ENCODE results near the gene CLBA1.

CLBA1 gene

GRCh38 chr14:104968541-104969401 lies 16.8 kb upstream of the CLBA1 start (continued):
- no peak for TF ChIP-seq ZNF398 (tag by site-specific recombination; IDR thresholded peaks at IDR 0.05)
- TF ChIP-seq KLF7 (tag by site-specific recombination; IDR thresholded peaks at IDR 0.05; ENCODE audit: borderline replicate concordance), result no peak
- no peak for TF ChIP-seq ZNF791 (tag by site-specific recombination; IDR thresholded peaks at IDR 0.05)
- no peak for TF ChIP-seq ZNF18 (tag by site-specific recombination; IDR thresholded peaks at IDR 0.05)
- no peak for TF ChIP-seq ZNF24 (tag by site-specific recombination; IDR thresholded peaks at IDR 0.05)
- TF ChIP-seq MYNN (tag by site-specific recombination; IDR thresholded peaks at IDR 0.05; ENCODE audit: borderline replicate concordance), result no peak
- no peak for TF ChIP-seq ZNF549 (tag by site-specific recombination; IDR thresholded peaks at IDR 0.05)
- no peak for TF ChIP-seq FEZF1 (tag by site-specific recombination; IDR thresholded peaks at IDR 0.05)
- no peak for TF ChIP-seq BCL11B (tag by site-specific recombination; IDR thresholded peaks at IDR 0.05; ENCODE audit: low read depth)
- TF ChIP-seq ZNF138 (tag by site-specific recombination; IDR thresholded peaks at IDR 0.05; ENCODE audit: borderline replicate concordance), result no peak
- no peak for TF ChIP-seq ZNF433 (tag by site-specific recombination; IDR thresholded peaks at IDR 0.05; ENCODE audit: low read depth)
- TF ChIP-seq ZBTB10 (tag by site-specific recombination; IDR thresholded peaks at IDR 0.05), result no peak
- TF ChIP-seq ZNF623 (tag by site-specific recombination; IDR thresholded peaks at IDR 0.05), result no peak
- TF ChIP-seq ZNF133 (tag by site-specific recombination; IDR thresholded peaks at IDR 0.05), result no peak
- no peak for TF ChIP-seq KLF10 (tag by site-specific recombination; IDR thresholded peaks at IDR 0.05)

GRCh38 chr14:104969741-104970230 lies 15.8 kb upstream of the CLBA1 start:
- H3K27ac ChIP-seq (ENCODE audit: extremely low read depth, low read depth, low read length), result no peak overlapping the region
- no peak overlapping the region for H3K4me3 ChIP-seq (ENCODE audit: low read depth, low read length)
- ChIA-PET POLR2A (interaction anchor here (0.9 to 1.3 kb wide), 3 partner anchors 16 to 51 kb away, joined by 3 to 4 read pairs (median 4); partner anchors contain the start of genes CDCA4 and CLBA1), CTCF (interaction anchor here (0.6 to 2.1 kb wide), 4 partner anchors 44 to 322 kb away, joined by 3 to 7 read pairs (median 3); no protein-coding TSS in a partner anchor)
- peaks cover 11% of the 10 kb centered on the region for H3K4me1 ChIP-seq (ENCODE audit: control insufficient read depth, insufficient read depth, low read length)
- H3K9me3 ChIP-seq (ENCODE audit: control insufficient read depth, insufficient read depth, low read depth, low read length), result no peaks in the 10 kb centered on the region
- no peaks in the 10 kb centered on the region for H3K36me3 ChIP-seq (ENCODE audit: control insufficient read depth in 2 of 2, insufficient read depth in 1 of 2, low read length in 2 of 2)
- TF ChIP-seq KLF1 (tag by site-specific recombination; IDR thresholded peaks at IDR 0.05) (no peak), HOXD13 (CRISPR knock-in tag; IDR thresholded peaks at IDR 0.05; ENCODE audit: borderline replicate concordance) (no peak), ZNF513 (tag by site-specific recombination; IDR thresholded peaks at IDR 0.05) (no peak), TSHZ1 (tag by site-specific recombination; IDR thresholded peaks at IDR 0.05; ENCODE audit: borderline replicate concordance) (no peak), TCF7L2 (IDR thresholded peaks at IDR 0.05; ENCODE audit: borderline replicate concordance, low read depth, low read length) (no peak), GLIS2 (tag by site-specific recombination; IDR thresholded peaks at IDR 0.05) (no peak), ZSCAN23 (tag by site-specific recombination; IDR thresholded peaks at IDR 0.05) (no peak), RBAK (tag by site-specific recombination; IDR thresholded peaks at IDR 0.05) (no peak), IKZF3 (tag by site-specific recombination; IDR thresholded peaks at IDR 0.05) (no peak), ZNF510 (tag by site-specific recombination; IDR thresholded peaks at IDR 0.05; ENCODE audit: insufficient replicate concordance) (no peak)
